GM23338 (cell line): ENCODE data around the gene CDHR4.

Experiments used
- CREB1 ChIP-seq: fragments of 250-450 bp; sonication (Bioruptor Pico); IDR thresholded peaks from 2 replicates; pipeline ENCODE4 v1.5.0; 2020; ENCODE audit warnings: low read depth, mild to moderate bottlenecking, moderate library complexity
- CTCF ChIP-seq, 2 experiments: fragments of 200-600 bp in 1 of 2; sonication (generic) in 1 of 2; conservative IDR thresholded peaks; 2 replicates each; pipeline versions ENCODE4 v1.5.1 to v1.6.1; 2016 to 2017; ENCODE audit warnings: antibody characterized with exemption in 2 of 2, low read depth in 2 of 2, mild to moderate bottlenecking in 2 of 2, moderate library complexity in 1 of 2
- EZH2 ChIP-seq: fragments of 200-600 bp; sonication (generic); IDR thresholded peaks from one replicate; pipeline ENCODE4 v1.8.0; 2017; ENCODE audit warnings: antibody characterized with exemption, mild to moderate bottlenecking, low read depth; ENCODE audit not compliant: unreplicated experiment
- EZH2phosphoT487 ChIP-seq: fragments of 200-600 bp; sonication (generic); IDR thresholded peaks from one replicate; pipeline ENCODE4 v1.8.1; 2018; ENCODE audit warnings: antibody characterized with exemption; ENCODE audit not compliant: unreplicated experiment
- JUNB ChIP-seq: IDR thresholded peaks from one replicate; pipeline ENCODE4 v1.6.1; 2016; ENCODE audit warnings: antibody characterized with exemption; ENCODE audit not compliant: unreplicated experiment
- POLR2AphosphoS5 ChIP-seq: IDR thresholded peaks from 2 replicates; pipeline ENCODE4 v1.6.1; 2016; ENCODE audit warnings: antibody characterized with exemption, low read depth
- REST ChIP-seq: IDR thresholded peaks from one replicate; pipeline ENCODE4 v1.6.1; 2018; ENCODE audit warnings: antibody characterized with exemption; ENCODE audit not compliant: unreplicated experiment
- ZNF331 ChIP-seq: fragments of 250-450 bp; sonication (Bioruptor Pico); IDR thresholded peaks from 2 replicates; pipeline ENCODE4 v1.5.0; 2020; ENCODE audit warnings: low read depth, mild to moderate bottlenecking, moderate library complexity
- TF ChIP-seq, protein P1 (sequence below): fragments of 250-450 bp; sonication (Bioruptor Pico); IDR thresholded peaks from 2 replicates; pipeline ENCODE4 v1.5.0; 2020; ENCODE audit warnings: mild to moderate bottlenecking, moderate library complexity

GRCh38 chr3:49781415-49782199 is 18.1 kb downstream of the CDHR4 start:
- TF ChIP-seq CTCF (conservative IDR thresholded peaks at IDR 0.05; ENCODE audit: low read depth in 2 of 2) (no peak), JUNB (no peak), EZH2phosphoT487 (no peak), ZNF331 (CRISPR knock-in tag) (no peak), CREB1 (CRISPR knock-in tag) (no peak), EZH2 (no peak), POLR2AphosphoS5 (no peak), REST (no peak)
- TF ChIP-seq, protein P1, sequence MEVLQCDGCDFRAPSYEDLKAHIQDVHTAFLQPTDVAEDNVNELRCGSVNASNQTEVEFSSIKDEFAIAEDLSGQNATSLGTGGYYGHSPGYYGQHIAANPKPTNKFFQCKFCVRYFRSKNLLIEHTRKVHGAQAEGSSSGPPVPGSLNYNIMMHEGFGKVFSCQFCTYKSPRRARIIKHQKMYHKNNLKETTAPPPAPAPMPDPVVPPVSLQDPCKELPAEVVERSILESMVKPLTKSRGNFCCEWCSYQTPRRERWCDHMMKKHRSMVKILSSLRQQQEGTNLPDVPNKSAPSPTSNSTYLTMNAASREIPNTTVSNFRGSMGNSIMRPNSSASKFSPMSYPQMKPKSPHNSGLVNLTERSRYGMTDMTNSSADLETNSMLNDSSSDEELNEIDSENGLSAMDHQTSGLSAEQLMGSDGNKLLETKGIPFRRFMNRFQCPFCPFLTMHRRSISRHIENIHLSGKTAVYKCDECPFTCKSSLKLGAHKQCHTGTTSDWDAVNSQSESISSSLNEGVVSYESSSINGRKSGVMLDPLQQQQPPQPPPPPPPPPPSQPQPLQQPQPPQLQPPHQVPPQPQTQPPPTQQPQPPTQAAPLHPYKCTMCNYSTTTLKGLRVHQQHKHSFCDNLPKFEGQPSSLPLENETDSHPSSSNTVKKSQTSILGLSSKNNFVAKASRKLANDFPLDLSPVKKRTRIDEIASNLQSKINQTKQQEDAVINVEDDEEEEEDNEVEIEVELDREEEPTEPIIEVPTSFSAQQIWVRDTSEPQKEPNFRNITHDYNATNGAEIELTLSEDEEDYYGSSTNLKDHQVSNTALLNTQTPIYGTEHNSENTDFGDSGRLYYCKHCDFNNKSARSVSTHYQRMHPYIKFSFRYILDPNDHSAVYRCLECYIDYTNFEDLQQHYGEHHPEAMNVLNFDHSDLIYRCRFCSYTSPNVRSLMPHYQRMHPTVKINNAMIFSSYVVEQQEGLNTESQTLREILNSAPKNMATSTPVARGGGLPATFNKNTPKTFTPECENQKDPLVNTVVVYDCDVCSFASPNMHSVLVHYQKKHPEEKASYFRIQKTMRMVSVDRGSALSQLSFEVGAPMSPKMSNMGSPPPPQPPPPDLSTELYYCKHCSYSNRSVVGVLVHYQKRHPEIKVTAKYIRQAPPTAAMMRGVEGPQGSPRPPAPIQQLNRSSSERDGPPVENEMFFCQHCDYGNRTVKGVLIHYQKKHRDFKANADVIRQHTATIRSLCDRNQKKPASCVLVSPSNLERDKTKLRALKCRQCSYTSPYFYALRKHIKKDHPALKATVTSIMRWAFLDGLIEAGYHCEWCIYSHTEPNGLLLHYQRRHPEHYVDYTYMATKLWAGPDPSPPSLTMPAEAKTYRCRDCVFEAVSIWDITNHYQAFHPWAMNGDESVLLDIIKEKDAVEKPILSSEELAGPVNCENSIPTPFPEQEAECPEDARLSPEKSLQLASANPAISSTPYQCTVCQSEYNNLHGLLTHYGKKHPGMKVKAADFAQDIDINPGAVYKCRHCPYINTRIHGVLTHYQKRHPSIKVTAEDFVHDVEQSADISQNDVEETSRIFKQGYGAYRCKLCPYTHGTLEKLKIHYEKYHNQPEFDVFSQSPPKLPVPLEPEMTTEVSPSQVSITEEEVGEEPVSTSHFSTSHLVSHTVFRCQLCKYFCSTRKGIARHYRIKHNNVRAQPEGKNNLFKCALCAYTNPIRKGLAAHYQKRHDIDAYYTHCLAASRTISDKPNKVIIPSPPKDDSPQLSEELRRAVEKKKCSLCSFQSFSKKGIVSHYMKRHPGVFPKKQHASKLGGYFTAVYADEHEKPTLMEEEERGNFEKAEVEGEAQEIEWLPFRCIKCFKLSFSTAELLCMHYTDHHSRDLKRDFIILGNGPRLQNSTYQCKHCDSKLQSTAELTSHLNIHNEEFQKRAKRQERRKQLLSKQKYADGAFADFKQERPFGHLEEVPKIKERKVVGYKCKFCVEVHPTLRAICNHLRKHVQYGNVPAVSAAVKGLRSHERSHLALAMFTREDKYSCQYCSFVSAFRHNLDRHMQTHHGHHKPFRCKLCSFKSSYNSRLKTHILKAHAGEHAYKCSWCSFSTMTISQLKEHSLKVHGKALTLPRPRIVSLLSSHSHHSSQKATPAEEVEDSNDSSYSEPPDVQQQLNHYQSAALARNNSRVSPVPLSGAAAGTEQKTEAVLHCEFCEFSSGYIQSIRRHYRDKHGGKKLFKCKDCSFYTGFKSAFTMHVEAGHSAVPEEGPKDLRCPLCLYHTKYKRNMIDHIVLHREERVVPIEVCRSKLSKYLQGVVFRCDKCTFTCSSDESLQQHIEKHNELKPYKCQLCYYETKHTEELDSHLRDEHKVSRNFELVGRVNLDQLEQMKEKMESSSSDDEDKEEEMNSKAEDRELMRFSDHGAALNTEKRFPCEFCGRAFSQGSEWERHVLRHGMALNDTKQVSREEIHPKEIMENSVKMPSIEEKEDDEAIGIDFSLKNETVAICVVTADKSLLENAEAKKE (CRISPR knock-in tag), result no peak
